Measurements from ENCODE around the gene ZNF200. TPM values are rescaled to one million over a fixed set of nuclear protein-coding genes. Genes with fewer than 3 reads are reported as not detected.

Gene ZNF200
- polyA plus RNA-seq, 1 donor (not counting 4 experiments of a cell fraction or from before 2014, with no cell fraction given): 4.3 TPM

- H3K4me2 ChIP-seq (ENCODE audit: control insufficient read depth, extremely low read depth, insufficient read depth, low read depth, low read length): no peak overlapping the region
- no peaks in the 10 kb centered on the region for H3K79me2 ChIP-seq (ENCODE audit: control insufficient read depth, insufficient read depth, low read length)
- FAIRE-seq: no peak
- no peak overlapping the region for H3K9ac ChIP-seq (ENCODE audit: control insufficient read depth, extremely low read depth, insufficient read depth, low read length)
- no peaks in the 10 kb centered on the region for H3K27me3 ChIP-seq (ENCODE audit: control insufficient read depth, extremely low read depth, insufficient read depth, low read length)
- H3K27ac ChIP-seq (ENCODE audit: control insufficient read depth, insufficient read depth, low read length): no peak overlapping the region
- H3K9me1 ChIP-seq (ENCODE audit: control insufficient read depth, extremely low read depth, insufficient read depth, low read length): no peaks in the 10 kb centered on the region
- H3K9me3 ChIP-seq (ENCODE audit: control insufficient read depth, low read depth, low read length): no peaks in the 10 kb centered on the region
- H4K20me1 ChIP-seq (ENCODE audit: control insufficient read depth, extremely low read depth, insufficient read depth, low read length): no peaks in the 10 kb centered on the region
- no peaks in the 10 kb centered on the region for H3K36me3 ChIP-seq (ENCODE audit: control insufficient read depth in 2 of 2, extremely low read depth in 1 of 2, insufficient read depth in 2 of 2, low read length in 2 of 2)
- no peak overlapping the region for H2AFZ ChIP-seq (ENCODE audit: control insufficient read depth, low read length)
- no peak for DNase-seq (ENCODE audit: low read depth, low spot score)
- no peak overlapping the region for H3K4me3 ChIP-seq (ENCODE audit: control insufficient read depth in 2 of 3, extremely low read depth in 1 of 3, insufficient read depth in 2 of 3, low read depth in 1 of 3, low read length in 3 of 3)
- dilution Hi-C loops (cut with MboI; ENCODE audit: extremely low pct_ligation_motif_present, low sequenced_read_pairs): no loop called here
- H3K4me1 ChIP-seq (ENCODE audit: control insufficient read depth, extremely low read depth, insufficient read depth, low read length): peaks cover 11% of the 10 kb centered on the region
- TF ChIP-seq CTCF (optimal IDR thresholded peaks at IDR 0.05 in 1 of 3, IDR thresholded peaks at IDR 0.05 in 1 of 3, conservative IDR thresholded peaks at IDR 0.05 in 1 of 3; ENCODE audit: extremely low read depth in 1 of 3, insufficient read depth in 2 of 3, low read length in 3 of 3) (no peak), EZH2 (IDR thresholded peaks at IDR 0.05; ENCODE audit: low read length) (no peak)
These were observed 41.4 kb downstream of the ZNF200 start for GRCh38 chr16:3193221-3194212.

- no peak for DNase-seq (ENCODE audit: low read depth, low spot score)
- dilution Hi-C loops (cut with MboI; ENCODE audit: extremely low pct_ligation_motif_present, low sequenced_read_pairs): no loop called here
- FAIRE-seq: no peak
- Histone ChIP-seq H3K9ac (ENCODE audit: control insufficient read depth, extremely low read depth, insufficient read depth, low read length) (no peak overlapping the region), H3K4me1 (ENCODE audit: control insufficient read depth, extremely low read depth, insufficient read depth, low read length) (peaks cover 14% of the 10 kb centered on the region), H2AFZ (ENCODE audit: control insufficient read depth, low read length) (no peak overlapping the region), H3K9me3 (ENCODE audit: control insufficient read depth, low read depth, low read length) (no peaks in the 10 kb centered on the region), H3K27me3 (ENCODE audit: control insufficient read depth, extremely low read depth, insufficient read depth, low read length) (no peaks in the 10 kb centered on the region), H3K27ac (ENCODE audit: control insufficient read depth, insufficient read depth, low read length) (no peak overlapping the region), H3K36me3 (ENCODE audit: control insufficient read depth in 2 of 2, extremely low read depth in 1 of 2, insufficient read depth in 2 of 2, low read length in 2 of 2) (no peaks in the 10 kb centered on the region), H3K4me2 (ENCODE audit: control insufficient read depth, extremely low read depth, insufficient read depth, low read depth, low read length) (no peak overlapping the region), H3K79me2 (ENCODE audit: control insufficient read depth, insufficient read depth, low read length) (no peaks in the 10 kb centered on the region), H4K20me1 (ENCODE audit: control insufficient read depth, extremely low read depth, insufficient read depth, low read length) (no peaks in the 10 kb centered on the region), H3K9me1 (ENCODE audit: control insufficient read depth, extremely low read depth, insufficient read depth, low read length) (no peaks in the 10 kb centered on the region), H3K4me3 (ENCODE audit: control insufficient read depth in 2 of 3, extremely low read depth in 1 of 3, insufficient read depth in 2 of 3, low read depth in 1 of 3, low read length in 3 of 3) (no peak overlapping the region)
- no peak for TF ChIP-seq EZH2 (IDR thresholded peaks at IDR 0.05; ENCODE audit: low read length)
- TF ChIP-seq CTCF (optimal IDR thresholded peaks at IDR 0.05 in 1 of 3, IDR thresholded peaks at IDR 0.05 in 1 of 3, conservative IDR thresholded peaks at IDR 0.05 in 1 of 3; ENCODE audit: extremely low read depth in 1 of 3, insufficient read depth in 2 of 3, low read length in 3 of 3): no peak
These were observed 42.4 kb downstream of the ZNF200 start for GRCh38 chr16:3192476-3193019.
